Tibial nerve (tissue), 4 donors: Measurements from ENCODE around the gene AKAP6.

ENCODE experiments used
- EP300 ChIP-seq, 2 donors: sonication (generic); formaldehyde crosslinking; IDR thresholded peaks; one replicate each; pipeline ENCODE4 v1.6.1; 2017; ENCODE audit warnings: antibody characterized with exemption in 2 of 2, mild to moderate bottlenecking in 1 of 2
- POLR2A ChIP-seq, 2 donors: fragments of 450-650 bp; IDR thresholded peaks; one replicate each; pipeline ENCODE4 v1.6.1; 2017; ENCODE audit warnings: antibody characterized with exemption in 2 of 2, mild to moderate bottlenecking in 2 of 2, moderate library complexity in 2 of 2
- TF ChIP-seq, protein P1 (sequence below), 5 experiments: fragments of 200-600 bp in 3 of 5; fragments of 450-650 bp in 2 of 5; sonication (generic) in 3 of 5; IDR thresholded peaks; one replicate each; pipeline ENCODE4 v1.5.1; 2016 to 2019; ENCODE audit warnings: antibody characterized with exemption in 5 of 5, mild to moderate bottlenecking in 3 of 5, moderate library complexity in 2 of 5

GRCh38 chr14:32666308-32666707 is 337.2 kb downstream of the AKAP6 start:
- TF ChIP-seq, protein P1, sequence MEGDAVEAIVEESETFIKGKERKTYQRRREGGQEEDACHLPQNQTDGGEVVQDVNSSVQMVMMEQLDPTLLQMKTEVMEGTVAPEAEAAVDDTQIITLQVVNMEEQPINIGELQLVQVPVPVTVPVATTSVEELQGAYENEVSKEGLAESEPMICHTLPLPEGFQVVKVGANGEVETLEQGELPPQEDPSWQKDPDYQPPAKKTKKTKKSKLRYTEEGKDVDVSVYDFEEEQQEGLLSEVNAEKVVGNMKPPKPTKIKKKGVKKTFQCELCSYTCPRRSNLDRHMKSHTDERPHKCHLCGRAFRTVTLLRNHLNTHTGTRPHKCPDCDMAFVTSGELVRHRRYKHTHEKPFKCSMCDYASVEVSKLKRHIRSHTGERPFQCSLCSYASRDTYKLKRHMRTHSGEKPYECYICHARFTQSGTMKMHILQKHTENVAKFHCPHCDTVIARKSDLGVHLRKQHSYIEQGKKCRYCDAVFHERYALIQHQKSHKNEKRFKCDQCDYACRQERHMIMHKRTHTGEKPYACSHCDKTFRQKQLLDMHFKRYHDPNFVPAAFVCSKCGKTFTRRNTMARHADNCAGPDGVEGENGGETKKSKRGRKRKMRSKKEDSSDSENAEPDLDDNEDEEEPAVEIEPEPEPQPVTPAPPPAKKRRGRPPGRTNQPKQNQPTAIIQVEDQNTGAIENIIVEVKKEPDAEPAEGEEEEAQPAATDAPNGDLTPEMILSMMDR (IDR thresholded peaks at IDR 0.05) = no peak
- TF ChIP-seq EP300 (IDR thresholded peaks at IDR 0.05) = no peak
- TF ChIP-seq POLR2A (IDR thresholded peaks at IDR 0.05) = no peak
